Measurements from ENCODE around the gene TMEM91.

The TMEM91 gene

GRCh38 chr19:41399091-41399490 lies 22.8 kb downstream of the TMEM91 start:
- H4K8ac ChIP-seq (ENCODE audit: low read depth, low read length) = no peak overlapping the region
- H3K4me2 ChIP-seq (ENCODE audit: low read length) = no peak overlapping the region
- no peak overlapping the region for H3K23ac ChIP-seq (ENCODE audit: low read length)
- DNase-seq = no peak
- H4K5ac ChIP-seq (ENCODE audit: low read length) = no peak overlapping the region
- no peak overlapping the region for H2AK5ac ChIP-seq (ENCODE audit: low read length)
- H3K27ac ChIP-seq (ENCODE audit: low read depth, low read length) = no peak overlapping the region
- no peak overlapping the region for H3K56ac ChIP-seq (ENCODE audit: low read length)
- H3K27me3 ChIP-seq (ENCODE audit: insufficient read depth, low read length, poor library complexity) = no peaks in the 10 kb centered on the region
- H3K4ac ChIP-seq (ENCODE audit: low read depth, low read length) = no peak overlapping the region
- peaks cover 15% of the 10 kb centered on the region for H3K79me1 ChIP-seq (ENCODE audit: low read length)
- H2BK15ac ChIP-seq (replicated peaks; ENCODE audit: low read depth) = no peak overlapping the region
- H3K18ac ChIP-seq (ENCODE audit: low read length) = no peak overlapping the region
- no peak overlapping the region for H3K9ac ChIP-seq (ENCODE audit: low read length)
- H3K4me1 ChIP-seq (ENCODE audit: control insufficient read depth, low read depth, low read length) = no peaks in the 10 kb centered on the region
- H2BK120ac ChIP-seq (ENCODE audit: low read depth, low read length) = no peak overlapping the region
- H3K79me2 ChIP-seq (ENCODE audit: control insufficient read depth, insufficient read depth, low read length) = peaks cover 19% of the 10 kb centered on the region
- H2BK5ac ChIP-seq (ENCODE audit: low read length) = no peak overlapping the region
- WGBS (ENCODE audit: extremely low coverage, insufficient coverage, low lambda C conversion rate) = no CpG with 5 or more reads among the region's 3 CpGs
- H3K36me3 ChIP-seq (ENCODE audit: control insufficient read depth, insufficient read depth, low read length) = peaks cover 2% of the 10 kb centered on the region
- no peak overlapping the region for H3K4me3 ChIP-seq (ENCODE audit: low read length)

- DNase-seq = no peak
- Histone ChIP-seq H3K23ac (ENCODE audit: low read length) (no peak overlapping the region), H3K79me2 (ENCODE audit: control insufficient read depth, insufficient read depth, low read length) (peaks cover 19% of the 10 kb centered on the region), H2BK120ac (ENCODE audit: low read depth, low read length) (no peak overlapping the region), H2BK5ac (ENCODE audit: low read length) (no peak overlapping the region), H3K4me2 (ENCODE audit: low read length) (no peak overlapping the region), H3K27me3 (ENCODE audit: insufficient read depth, low read length, poor library complexity) (no peaks in the 10 kb centered on the region), H4K5ac (ENCODE audit: low read length) (no peak overlapping the region), H3K56ac (ENCODE audit: low read length) (no peak overlapping the region), H3K4me3 (ENCODE audit: low read length) (no peak overlapping the region), H2AK5ac (ENCODE audit: low read length) (no peak overlapping the region), H3K36me3 (ENCODE audit: control insufficient read depth, insufficient read depth, low read length) (peaks cover 2% of the 10 kb centered on the region), H3K18ac (ENCODE audit: low read length) (no peak overlapping the region), H3K4me1 (ENCODE audit: control insufficient read depth, low read depth, low read length) (no peaks in the 10 kb centered on the region), H3K4ac (ENCODE audit: low read depth, low read length) (no peak overlapping the region), H3K79me1 (ENCODE audit: low read length) (peaks cover 15% of the 10 kb centered on the region), H3K9ac (ENCODE audit: low read length) (no peak overlapping the region), H4K8ac (ENCODE audit: low read depth, low read length) (no peak overlapping the region), H3K27ac (ENCODE audit: low read depth, low read length) (no peak overlapping the region), H2BK15ac (replicated peaks; ENCODE audit: low read depth) (no peak overlapping the region)
- no CpG with 5 or more reads among the region's 2 CpGs for WGBS (ENCODE audit: extremely low coverage, insufficient coverage, low lambda C conversion rate)
These were observed 23.2 kb downstream of the TMEM91 start for GRCh38 chr19:41399525-41399924.

- Histone ChIP-seq H4K5ac (ENCODE audit: low read length) (no peak overlapping the region), H3K4me2 (ENCODE audit: low read length) (no peak overlapping the region), H2BK15ac (replicated peaks; ENCODE audit: low read depth) (no peak overlapping the region), H3K56ac (ENCODE audit: low read length) (no peak overlapping the region), H3K18ac (ENCODE audit: low read length) (no peak overlapping the region), H3K79me1 (ENCODE audit: low read length) (peaks cover 9% of the 10 kb centered on the region), H4K8ac (ENCODE audit: low read depth, low read length) (no peak overlapping the region), H3K4me1 (ENCODE audit: control insufficient read depth, low read depth, low read length) (no peaks in the 10 kb centered on the region), H3K4ac (ENCODE audit: low read depth, low read length) (no peak overlapping the region), H2BK120ac (ENCODE audit: low read depth, low read length) (no peak overlapping the region), H3K79me2 (ENCODE audit: control insufficient read depth, insufficient read depth, low read length) (peaks cover 9% of the 10 kb centered on the region), H3K9ac (ENCODE audit: low read length) (no peak overlapping the region), H3K27me3 (ENCODE audit: insufficient read depth, low read length, poor library complexity) (no peaks in the 10 kb centered on the region), H3K4me3 (ENCODE audit: low read length) (no peak overlapping the region), H3K36me3 (ENCODE audit: control insufficient read depth, insufficient read depth, low read length) (no peaks in the 10 kb centered on the region), H3K27ac (ENCODE audit: low read depth, low read length) (no peak overlapping the region), H3K23ac (ENCODE audit: low read length) (no peak overlapping the region), H2BK5ac (ENCODE audit: low read length) (no peak overlapping the region), H2AK5ac (ENCODE audit: low read length) (no peak overlapping the region)
- no peak for DNase-seq
- WGBS (ENCODE audit: extremely low coverage, insufficient coverage, low lambda C conversion rate) = no CpG with 5 or more reads among the region's 4 CpGs
These were observed 25.1 kb downstream of the TMEM91 start for GRCh38 chr19:41401483-41401882.

GRCh38 chr19:41402010-41402409 lies 25.7 kb downstream of the TMEM91 start:
- no CpG with 5 or more reads among the region's 3 CpGs for WGBS (ENCODE audit: extremely low coverage, insufficient coverage, low lambda C conversion rate)
- H3K4me1 ChIP-seq (ENCODE audit: control insufficient read depth, low read depth, low read length) = no peaks in the 10 kb centered on the region
- H3K27me3 ChIP-seq (ENCODE audit: insufficient read depth, low read length, poor library complexity) = no peaks in the 10 kb centered on the region
- H4K5ac ChIP-seq (ENCODE audit: low read length) = no peak overlapping the region
- no peak overlapping the region for H3K9ac ChIP-seq (ENCODE audit: low read length)
- H2BK5ac ChIP-seq (ENCODE audit: low read length) = no peak overlapping the region
- DNase-seq = no peak
- H2BK120ac ChIP-seq (ENCODE audit: low read depth, low read length) = no peak overlapping the region
- no peak overlapping the region for H4K8ac ChIP-seq (ENCODE audit: low read depth, low read length)
- peaks cover 7% of the 10 kb centered on the region for H3K79me1 ChIP-seq (ENCODE audit: low read length)
- no peak overlapping the region for H3K23ac ChIP-seq (ENCODE audit: low read length)
- H3K18ac ChIP-seq (ENCODE audit: low read length) = no peak overlapping the region
- no peak overlapping the region for H3K4me3 ChIP-seq (ENCODE audit: low read length)
- no peak overlapping the region for H3K27ac ChIP-seq (ENCODE audit: low read depth, low read length)
- no peak overlapping the region for H3K4me2 ChIP-seq (ENCODE audit: low read length)
- no peak overlapping the region for H3K4ac ChIP-seq (ENCODE audit: low read depth, low read length)
- H2BK15ac ChIP-seq (replicated peaks; ENCODE audit: low read depth) = no peak overlapping the region
- H3K36me3 ChIP-seq (ENCODE audit: control insufficient read depth, insufficient read depth, low read length) = no peaks in the 10 kb centered on the region
- H3K79me2 ChIP-seq (ENCODE audit: control insufficient read depth, insufficient read depth, low read length) = peaks cover 8% of the 10 kb centered on the region
- H2AK5ac ChIP-seq (ENCODE audit: low read length) = no peak overlapping the region
- H3K56ac ChIP-seq (ENCODE audit: low read length) = no peak overlapping the region

GRCh38 chr19:41403181-41403970 lies 27.0 kb downstream of the TMEM91 start:
- H4K8ac ChIP-seq (ENCODE audit: low read depth, low read length) = no peak overlapping the region
- peaks cover 3% of the 10 kb centered on the region for H3K79me2 ChIP-seq (ENCODE audit: control insufficient read depth, insufficient read depth, low read length)
- WGBS (ENCODE audit: extremely low coverage, insufficient coverage, low lambda C conversion rate) = no CpG with 5 or more reads among the region's 12 CpGs
- no peak overlapping the region for H3K4me2 ChIP-seq (ENCODE audit: low read length)
- H3K4me1 ChIP-seq (ENCODE audit: control insufficient read depth, low read depth, low read length) = peaks cover 5% of the 10 kb centered on the region
- H3K18ac ChIP-seq (ENCODE audit: low read length) = no peak overlapping the region
- no peak overlapping the region for H2BK5ac ChIP-seq (ENCODE audit: low read length)
- H3K9ac ChIP-seq (ENCODE audit: low read length) = no peak overlapping the region
- no peak overlapping the region for H3K4me3 ChIP-seq (ENCODE audit: low read length)
- no peak overlapping the region for H3K27ac ChIP-seq (ENCODE audit: low read depth, low read length)
- no peaks in the 10 kb centered on the region for H3K36me3 ChIP-seq (ENCODE audit: control insufficient read depth, insufficient read depth, low read length)
- no peak overlapping the region for H2BK120ac ChIP-seq (ENCODE audit: low read depth, low read length)
- H3K4ac ChIP-seq (ENCODE audit: low read depth, low read length) = no peak overlapping the region
- no peak overlapping the region for H2BK15ac ChIP-seq (replicated peaks; ENCODE audit: low read depth)
- H3K56ac ChIP-seq (ENCODE audit: low read length) = no peak overlapping the region
- H3K27me3 ChIP-seq (ENCODE audit: insufficient read depth, low read length, poor library complexity) = no peaks in the 10 kb centered on the region
- no peak overlapping the region for H3K23ac ChIP-seq (ENCODE audit: low read length)
- no peak overlapping the region for H4K5ac ChIP-seq (ENCODE audit: low read length)
- H3K79me1 ChIP-seq (ENCODE audit: low read length) = peaks cover 3% of the 10 kb centered on the region
- no peak for DNase-seq
- no peak overlapping the region for H2AK5ac ChIP-seq (ENCODE audit: low read length)

- H3K27ac ChIP-seq (ENCODE audit: low read depth, low read length) = no peak overlapping the region
- H3K27me3 ChIP-seq (ENCODE audit: insufficient read depth, low read length, poor library complexity) = no peaks in the 10 kb centered on the region
- H3K9ac ChIP-seq (ENCODE audit: low read length) = no peak overlapping the region
- no peak overlapping the region for H4K8ac ChIP-seq (ENCODE audit: low read depth, low read length)
- H2BK5ac ChIP-seq (ENCODE audit: low read length) = no peak overlapping the region
- peaks cover 5% of the 10 kb centered on the region for H3K4me1 ChIP-seq (ENCODE audit: control insufficient read depth, low read depth, low read length)
- no peak overlapping the region for H3K4me2 ChIP-seq (ENCODE audit: low read length)
- no peak overlapping the region for H3K56ac ChIP-seq (ENCODE audit: low read length)
- no peak for DNase-seq
- no peak overlapping the region for H3K23ac ChIP-seq (ENCODE audit: low read length)
- H3K18ac ChIP-seq (ENCODE audit: low read length) = no peak overlapping the region
- no peak overlapping the region for H2AK5ac ChIP-seq (ENCODE audit: low read length)
- no peak overlapping the region for H3K4ac ChIP-seq (ENCODE audit: low read depth, low read length)
- no peak overlapping the region for H2BK15ac ChIP-seq (replicated peaks; ENCODE audit: low read depth)
- no peak overlapping the region for H3K4me3 ChIP-seq (ENCODE audit: low read length)
- H3K79me2 ChIP-seq (ENCODE audit: control insufficient read depth, insufficient read depth, low read length) = no peaks in the 10 kb centered on the region
- no CpG with 5 or more reads among the region's 6 CpGs for WGBS (ENCODE audit: extremely low coverage, insufficient coverage, low lambda C conversion rate)
- H3K36me3 ChIP-seq (ENCODE audit: control insufficient read depth, insufficient read depth, low read length) = no peaks in the 10 kb centered on the region
- no peak overlapping the region for H4K5ac ChIP-seq (ENCODE audit: low read length)
- H3K79me1 ChIP-seq (ENCODE audit: low read length) = no peaks in the 10 kb centered on the region
- no peak overlapping the region for H2BK120ac ChIP-seq (ENCODE audit: low read depth, low read length)
These were observed 29.4 kb downstream of the TMEM91 start for GRCh38 chr19:41405776-41406175.

Data from mesendoderm (in vitro differentiated cells).